OCI-LY1 (cell line): ENCODE results near the gene DMBT1.

ENCODE experiments used
- H2AFZ ChIP-seq: fragments of 200-600 bp; sonication (generic), shearing (Covaris generic); 2 replicates; pipeline ENCODE4 v1.6.0; 2014; ENCODE audit warnings: antibody characterized with exemption, mild to moderate bottlenecking, low read length
- H3F3A ChIP-seq: fragments of 200-600 bp; sonication (generic), shearing (Covaris generic); 2 replicates; pipeline ENCODE4 v1.6.0; 2014; ENCODE audit warnings: mild to moderate bottlenecking, antibody characterized with exemption, low read length, moderate library complexity; ENCODE audit not compliant: insufficient read depth
- H3K27ac ChIP-seq: fragments of 200-600 bp; sonication (generic); 2 replicates; pipeline ENCODE4 v1.5.1; 2014; ENCODE audit warnings: low read length, mixed run types, mild to moderate bottlenecking, low read depth; ENCODE audit not compliant: poor library complexity, severe bottlenecking
- H3K27me3 ChIP-seq: fragments of 200-600 bp; sonication (generic); 2 replicates; pipeline ENCODE4 v1.6.0; 2014; ENCODE audit warnings: antibody characterized with exemption, mild to moderate bottlenecking, low read length, moderate library complexity; ENCODE audit not compliant: insufficient read depth
- H3K36me3 ChIP-seq: fragments of 200-600 bp; sonication (generic); 2 replicates; pipeline ENCODE4 v1.6.1; 2014; ENCODE audit warnings: mild to moderate bottlenecking, antibody characterized with exemption, low read length, moderate library complexity, mixed read lengths; ENCODE audit not compliant: insufficient read depth
- H3K4me1 ChIP-seq: fragments of 200-600 bp; sonication (generic); 2 replicates; pipeline ENCODE4 v1.5.1; 2014; ENCODE audit warnings: mild to moderate bottlenecking, low read length, moderate library complexity; ENCODE audit not compliant: insufficient read depth, severe bottlenecking
- H3K4me2 ChIP-seq: fragments of 200-600 bp; sonication (generic), shearing (Covaris generic); 2 replicates; pipeline ENCODE4 v1.6.1; 2014; ENCODE audit warnings: low read length
- H3K4me3 ChIP-seq: fragments of 200-600 bp; sonication (generic); 2 replicates; pipeline ENCODE4 v1.5.1; 2014; ENCODE audit warnings: low read length, low read depth, mild to moderate bottlenecking, mixed read lengths; ENCODE audit not compliant: poor library complexity, severe bottlenecking
- H3K79me2 ChIP-seq: fragments of 200-600 bp; shearing (Covaris generic); 2 replicates; pipeline ENCODE4 v1.6.1; 2016; ENCODE audit warnings: mixed run types, low read length, mixed read lengths; ENCODE audit not compliant: insufficient read depth
- H3K9ac ChIP-seq: fragments of 200-600 bp; sonication (generic), shearing (Covaris generic); 2 replicates; pipeline ENCODE4 v1.6.1; 2014; ENCODE audit warnings: mild to moderate bottlenecking, low read length, mixed read lengths
- H3K9me2 ChIP-seq: fragments of 200-600 bp; sonication (generic), shearing (Covaris generic); 2 replicates; pipeline ENCODE4 v1.6.1; 2014; ENCODE audit warnings: low read depth, mild to moderate bottlenecking, low read length, mixed read lengths
- H3K9me3 ChIP-seq: fragments of 200-600 bp; shearing (Covaris generic); 2 replicates; pipeline ENCODE4 v1.6.1; 2014; ENCODE audit warnings: low read length, mixed read lengths
- H4K20me1 ChIP-seq: fragments of 200-600 bp; sonication (generic), shearing (Covaris generic); 2 replicates; pipeline ENCODE4 v1.6.0; 2016; ENCODE audit warnings: mild to moderate bottlenecking, low read length; ENCODE audit not compliant: insufficient read depth
- EZH2 ChIP-seq: fragments of 200-600 bp; sonication (generic), shearing (Covaris generic); IDR thresholded peaks from 2 replicates; pipeline ENCODE4 v1.8.0; 2017; ENCODE audit warnings: borderline replicate concordance, mixed run types, mild to moderate bottlenecking, antibody characterized with exemption, low read length, moderate library complexity, mixed read lengths
- TF ChIP-seq, protein P1 (sequence below): fragments of 200-600 bp; sonication (generic), shearing (Covaris generic); IDR thresholded peaks from 2 replicates; pipeline ENCODE4 v1.5.1; 2017; ENCODE audit warnings: mild to moderate bottlenecking, antibody characterized with exemption, low read length, moderate library complexity, mixed read lengths

The DMBT1 gene

DNA sequence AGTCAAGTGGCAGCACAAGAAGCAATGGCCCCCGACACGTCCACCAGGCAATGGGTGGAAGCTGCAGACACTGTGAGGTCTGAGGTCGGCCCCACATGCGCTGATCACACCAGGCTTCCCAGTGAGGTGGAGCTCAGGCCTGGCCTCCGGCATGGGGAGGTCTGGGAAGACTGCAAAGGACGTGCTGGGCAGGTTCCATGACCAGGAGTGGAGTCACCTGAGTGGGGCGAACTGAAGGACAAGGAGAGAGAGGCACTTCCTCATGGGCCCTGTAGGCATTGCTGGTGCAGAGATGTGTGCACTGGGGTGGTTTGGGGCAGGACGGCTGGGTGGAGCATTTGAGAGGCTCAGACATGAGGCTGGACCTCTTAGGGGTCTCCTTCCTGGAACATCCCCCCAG is 103.9 kb downstream of the DMBT1 start:
- Histone ChIP-seq H3K9ac (no peak overlapping the region), H3F3A (no peaks in the 10 kb centered on the region), H3K27me3 (no peaks in the 10 kb centered on the region), H3K9me2 (no peaks in the 10 kb centered on the region), H4K20me1 (no peaks in the 10 kb centered on the region), H3K36me3 (no peaks in the 10 kb centered on the region), H3K9me3 (no peaks in the 10 kb centered on the region), H3K4me1 (no peaks in the 10 kb centered on the region), H3K4me2 (no peak overlapping the region), H3K27ac (no peak overlapping the region), H2AFZ (no peak overlapping the region), H3K79me2 (no peaks in the 10 kb centered on the region), H3K4me3 (no peak overlapping the region)
- no peak for TF ChIP-seq EZH2
- TF ChIP-seq, protein P1, sequence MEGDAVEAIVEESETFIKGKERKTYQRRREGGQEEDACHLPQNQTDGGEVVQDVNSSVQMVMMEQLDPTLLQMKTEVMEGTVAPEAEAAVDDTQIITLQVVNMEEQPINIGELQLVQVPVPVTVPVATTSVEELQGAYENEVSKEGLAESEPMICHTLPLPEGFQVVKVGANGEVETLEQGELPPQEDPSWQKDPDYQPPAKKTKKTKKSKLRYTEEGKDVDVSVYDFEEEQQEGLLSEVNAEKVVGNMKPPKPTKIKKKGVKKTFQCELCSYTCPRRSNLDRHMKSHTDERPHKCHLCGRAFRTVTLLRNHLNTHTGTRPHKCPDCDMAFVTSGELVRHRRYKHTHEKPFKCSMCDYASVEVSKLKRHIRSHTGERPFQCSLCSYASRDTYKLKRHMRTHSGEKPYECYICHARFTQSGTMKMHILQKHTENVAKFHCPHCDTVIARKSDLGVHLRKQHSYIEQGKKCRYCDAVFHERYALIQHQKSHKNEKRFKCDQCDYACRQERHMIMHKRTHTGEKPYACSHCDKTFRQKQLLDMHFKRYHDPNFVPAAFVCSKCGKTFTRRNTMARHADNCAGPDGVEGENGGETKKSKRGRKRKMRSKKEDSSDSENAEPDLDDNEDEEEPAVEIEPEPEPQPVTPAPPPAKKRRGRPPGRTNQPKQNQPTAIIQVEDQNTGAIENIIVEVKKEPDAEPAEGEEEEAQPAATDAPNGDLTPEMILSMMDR: no peak

DNA sequence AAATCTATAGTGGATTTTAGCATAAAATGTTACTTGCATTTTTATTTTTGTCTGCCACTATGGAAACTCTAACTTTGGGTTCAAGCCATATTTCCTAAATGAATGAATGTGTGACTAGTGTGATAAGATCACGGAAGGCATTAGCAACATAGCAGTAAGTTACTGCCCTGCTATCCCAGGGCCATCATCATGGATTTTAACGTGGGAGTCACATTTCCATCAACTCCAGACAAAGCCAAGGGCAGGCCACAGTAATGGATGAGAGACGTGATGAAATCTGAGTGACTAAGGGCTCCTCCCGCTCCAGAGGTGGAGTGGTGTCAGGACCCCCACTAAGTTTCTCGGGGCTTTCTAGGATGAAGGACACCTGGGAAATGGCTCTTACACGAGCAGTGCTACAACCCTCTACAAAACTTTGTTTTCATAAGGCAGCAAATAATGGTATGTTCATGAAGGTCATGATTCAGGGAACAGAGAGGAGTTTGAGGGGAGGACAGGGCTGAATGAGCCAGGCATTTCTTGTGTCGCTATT is 104.8 kb downstream of the DMBT1 start:
- H3F3A ChIP-seq: no peaks in the 10 kb centered on the region
- H3K36me3 ChIP-seq: no peaks in the 10 kb centered on the region
- no peaks in the 10 kb centered on the region for H3K79me2 ChIP-seq
- H3K9ac ChIP-seq: no peak overlapping the region
- no peak overlapping the region for H3K4me2 ChIP-seq
- H3K9me3 ChIP-seq: no peaks in the 10 kb centered on the region
- H3K4me3 ChIP-seq: no peak overlapping the region
- H3K27ac ChIP-seq: no peak overlapping the region
- H4K20me1 ChIP-seq: no peaks in the 10 kb centered on the region
- no peak overlapping the region for H2AFZ ChIP-seq
- H3K27me3 ChIP-seq: no peaks in the 10 kb centered on the region
- TF ChIP-seq EZH2: no peak
- TF ChIP-seq, protein P1: no peak
- no peaks in the 10 kb centered on the region for H3K4me1 ChIP-seq
- no peaks in the 10 kb centered on the region for H3K9me2 ChIP-seq

- Histone ChIP-seq H3K4me3 (no peak overlapping the region), H3K36me3 (no peaks in the 10 kb centered on the region), H2AFZ (no peak overlapping the region), H3K27me3 (no peaks in the 10 kb centered on the region), H3K9ac (no peak overlapping the region), H4K20me1 (no peaks in the 10 kb centered on the region), H3K4me2 (no peak overlapping the region), H3K9me3 (no peaks in the 10 kb centered on the region), H3F3A (no peaks in the 10 kb centered on the region), H3K9me2 (no peaks in the 10 kb centered on the region), H3K79me2 (no peaks in the 10 kb centered on the region), H3K27ac (no peak overlapping the region), H3K4me1 (no peaks in the 10 kb centered on the region)
- no peak for TF ChIP-seq EZH2
- TF ChIP-seq, protein P1: no peak
Measured at GRCh38 chr10:122665946-122666345, 105.4 kb downstream of the DMBT1 start.
